Natural killer cell treated with Interleukin-12 subunit alpha and Interleukin-12 subunit beta and Interleukin-15 and Interleukin-18, amount 100 ng/mL, for 72 hours (primary cell): ENCODE data around the gene KLK14. TPM values are rescaled to one million over a fixed set of nuclear protein-coding genes. Genes with fewer than 3 reads are reported as not detected.

Source experiments
- ATAC-seq, 2 donors: fragments of 150-1000 bp; cut with Tn5 transposase in 1 of 2; sonication (Bioruptor Pico), chemical (Tn5 transposase) in 1 of 2; 2 replicates each; pipeline ENCODE4 v1.10.0; 2021
- DNase-seq: peaks from one replicate; pipeline ENCODE4 v3.0.0; 2022; ENCODE audit warnings: low spot score
- H3K27ac Mint-ChIP-seq, 2 donors: 1 replicate in 1 of 2; 2 replicates in 1 of 2; pipeline ENCODE4 v1.8.0; 2022; ENCODE audit warnings: mixed read lengths in 2 of 2, mild to moderate bottlenecking in 1 of 2, moderate library complexity in 1 of 2
- H3K27me3 Mint-ChIP-seq, 2 donors: 1 replicate in 1 of 2; 2 replicates in 1 of 2; pipeline ENCODE4 v1.8.0; 2022; ENCODE audit warnings: mixed read lengths in 2 of 2
- H3K36me3 Mint-ChIP-seq: one replicate; pipeline ENCODE4 v1.8.0; 2022; ENCODE audit warnings: mixed read lengths
- H3K4me1 Mint-ChIP-seq, 2 donors: 1 replicate in 1 of 2; 2 replicates in 1 of 2; pipeline ENCODE4 v1.8.0; 2022; ENCODE audit warnings: low read depth in 2 of 2, mixed read lengths in 2 of 2, mild to moderate bottlenecking in 1 of 2
- H3K4me3 Mint-ChIP-seq: one replicate; pipeline ENCODE4 v1.8.0; 2022; ENCODE audit warnings: mixed read lengths
- H3K9me3 Mint-ChIP-seq: 2 replicates; pipeline ENCODE4 v1.8.0; 2022; ENCODE audit warnings: mixed read lengths
- total RNA-seq, 2 donors: library from RNA; stranded (reverse); gene quantifications; one replicate each; pipeline ENCODE4 v1.2.3, GENCODE V29; 2022

Gene KLK14
- total RNA-seq, 2 donors from 2014 or later, result 0.50 to 2.2 TPM

DNA sequence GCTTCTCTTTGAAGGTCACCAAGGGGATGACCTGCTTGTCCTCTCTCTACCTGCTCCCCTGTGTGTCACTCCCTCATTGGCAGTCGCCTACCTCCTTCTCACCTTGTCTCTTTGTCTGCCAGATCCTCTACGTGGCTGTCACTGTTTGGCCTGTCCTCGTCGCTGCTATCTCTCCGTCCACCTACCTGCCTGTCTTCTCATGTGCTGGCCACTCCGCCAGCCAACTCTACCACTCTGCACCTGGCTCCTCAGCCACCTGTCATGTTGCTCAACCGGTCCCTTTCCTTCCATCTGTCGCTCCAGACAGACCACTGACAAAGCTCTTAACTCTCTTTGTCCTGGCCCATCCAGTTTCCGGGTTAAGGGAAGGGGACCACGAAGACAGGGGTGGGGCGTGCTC lies 48.0 kb downstream of the KLK14 start, which contains the start of gene KLK12:
KLK12 (minus strand) TSS at position 299 of the 400 bp plus-strand sequence. CDS start 381 bp downstream, outside the sequence.
- peak within 1 kb of the TSS in 1 of 2 donors; percentile 6 for H3K27ac Mint-ChIP-seq
- H3K27me3 Mint-ChIP-seq, result peaks cover 22 to 35% of the 10 kb centered on the region in 2 donors
- no peak within 1 kb of the TSS for H3K4me3 Mint-ChIP-seq
- no peaks in the 10 kb centered on the region for H3K9me3 Mint-ChIP-seq
- H3K4me1 Mint-ChIP-seq, result no peaks in the 10 kb centered on the region
- no peaks in the 10 kb centered on the region for H3K36me3 Mint-ChIP-seq
- no peak for ATAC-seq
- no peak for DNase-seq

DNA sequence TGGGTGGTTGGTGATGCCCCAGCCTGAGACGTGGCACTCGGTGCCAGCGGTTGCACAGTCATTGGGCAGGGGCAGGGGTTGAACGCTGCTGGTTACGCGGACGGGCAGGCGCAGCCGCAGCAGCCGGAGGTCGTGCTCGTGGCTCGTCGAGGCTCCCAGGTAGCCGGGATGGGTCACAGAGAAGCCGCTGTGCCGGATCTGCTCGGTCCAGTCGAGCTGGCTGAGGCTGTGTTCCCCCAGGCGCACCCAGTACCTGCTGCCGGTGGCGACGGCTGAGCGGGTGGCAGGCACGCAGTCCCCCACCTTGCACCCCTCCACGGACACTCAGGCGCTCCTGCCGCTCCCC lies 50.8 kb downstream of the KLK14 start:
- H3K27me3 Mint-ChIP-seq, result peaks cover 26 to 44% of the 10 kb centered on the region in 2 donors
- DNase-seq (no peak), ATAC-seq (no peak)
- peaks cover 0 to under 1% of the 10 kb centered on the region in 2 donors for H3K4me1 Mint-ChIP-seq
- no peaks in the 10 kb centered on the region for H3K36me3 Mint-ChIP-seq
- no peak overlapping the region for H3K4me3 Mint-ChIP-seq
- H3K9me3 Mint-ChIP-seq, result no peaks in the 10 kb centered on the region
- H3K27ac Mint-ChIP-seq, result no peak overlapping the region

DNA sequence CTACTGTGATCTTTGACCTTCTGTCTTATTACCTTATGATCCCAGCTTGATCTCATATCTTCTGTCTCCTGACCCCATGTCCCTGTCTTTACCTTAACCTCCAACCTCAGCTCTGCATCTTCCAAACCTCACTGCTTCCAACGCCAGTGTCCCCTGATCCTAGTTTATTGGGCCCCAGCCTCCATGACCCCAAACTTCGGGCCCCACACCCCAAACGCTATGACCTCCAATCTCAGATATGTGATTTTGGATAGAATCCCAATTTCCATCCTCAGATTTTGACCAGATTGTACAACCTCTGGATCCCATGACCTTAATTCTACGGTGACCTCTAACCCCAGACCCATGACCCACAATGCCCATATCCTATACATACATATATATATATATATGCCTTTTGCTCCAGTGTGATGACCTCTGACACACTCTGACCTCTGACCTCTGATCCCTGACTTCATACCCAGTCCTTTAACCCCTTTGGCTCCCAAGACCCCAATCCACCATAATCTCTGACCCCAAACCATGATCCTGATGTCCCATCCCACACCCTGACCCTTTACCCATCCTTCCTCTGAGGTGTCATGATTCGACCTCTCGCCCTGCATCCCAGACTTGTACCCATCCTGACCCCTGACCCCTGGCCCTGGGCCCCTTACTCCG lies 51.3 kb downstream of the KLK14 start:
- peaks cover 29 to 49% of the 10 kb centered on the region in 2 donors for H3K27me3 Mint-ChIP-seq
- DNase-seq (no peak), ATAC-seq (no peak)
- no peak overlapping the region for H3K4me3 Mint-ChIP-seq
- H3K9me3 Mint-ChIP-seq, result no peaks in the 10 kb centered on the region
- no peaks in the 10 kb centered on the region for H3K36me3 Mint-ChIP-seq
- peaks cover 0 to 3% of the 10 kb centered on the region in 2 donors for H3K4me1 Mint-ChIP-seq
- H3K27ac Mint-ChIP-seq, result no peak overlapping the region

DNA sequence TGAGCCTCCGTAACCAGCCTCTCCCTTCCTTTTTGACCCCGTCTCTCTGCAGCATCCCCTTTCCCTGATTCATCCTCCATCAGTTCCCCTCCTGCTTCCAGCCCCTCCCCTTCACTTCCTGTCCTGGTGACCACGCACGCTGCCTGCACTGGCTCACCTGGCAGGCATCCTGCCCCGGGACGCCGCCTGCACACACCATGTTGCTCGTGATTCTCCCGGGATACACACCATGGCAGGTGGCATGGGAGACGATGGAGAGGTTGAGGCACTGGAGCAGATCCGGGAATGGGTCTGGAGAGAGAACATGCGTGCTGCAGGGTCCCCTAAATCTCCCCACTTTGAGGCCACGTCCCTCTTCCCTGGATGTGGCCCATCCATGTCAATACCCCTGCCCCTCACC lies 52.1 kb downstream of the KLK14 start:
- H3K4me1 Mint-ChIP-seq, result peaks cover 0 to 3% of the 10 kb centered on the region in 2 donors
- ATAC-seq (no peak), DNase-seq (no peak)
- H3K36me3 Mint-ChIP-seq, result no peaks in the 10 kb centered on the region
- peaks cover 29 to 49% of the 10 kb centered on the region in 2 donors for H3K27me3 Mint-ChIP-seq
- no peak overlapping the region for H3K4me3 Mint-ChIP-seq
- H3K27ac Mint-ChIP-seq, result no peak overlapping the region
- no peaks in the 10 kb centered on the region for H3K9me3 Mint-ChIP-seq

DNA sequence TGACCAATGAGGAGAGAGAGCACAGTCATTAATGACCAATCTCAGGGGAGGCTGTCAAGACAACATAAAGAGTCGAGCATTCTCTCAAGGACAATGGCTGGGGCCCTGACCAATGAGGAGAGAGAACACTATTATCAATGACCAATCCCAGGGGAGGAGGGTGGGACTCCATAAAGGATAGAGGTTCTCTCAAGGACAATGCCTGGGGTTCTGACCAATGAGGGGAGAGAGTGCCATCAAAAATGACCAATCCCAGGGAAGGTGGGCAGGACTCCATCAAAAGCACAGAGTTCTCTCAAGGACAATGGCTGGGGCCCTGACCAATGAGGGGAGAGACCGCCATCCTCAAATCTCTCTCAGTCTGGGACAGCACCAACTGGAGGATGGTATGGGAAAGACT lies 53.0 kb downstream of the KLK14 start:
- Mint-ChIP-seq H3K4me1 (peaks cover 0 to 3% of the 10 kb centered on the region in 2 donors), H3K27me3 (peaks cover 23 to 40% of the 10 kb centered on the region in 2 donors), H3K9me3 (no peaks in the 10 kb centered on the region), H3K36me3 (no peaks in the 10 kb centered on the region), H3K4me3 (no peak overlapping the region), H3K27ac (no peak overlapping the region)
- no peak for DNase-seq
- no peak for ATAC-seq

Other genes starting within 250 kb of the KLK14 start
- not detected for gene KLK15, start 249.3 kb downstream of the KLK14 start, total RNA-seq
- gene KLK3, start 228.0 kb downstream of the KLK14 start, total RNA-seq, result not detected
- not detected for gene KLK2, start 209.4 kb downstream of the KLK14 start, total RNA-seq
- gene KLK4, start 171.5 kb downstream of the KLK14 start, total RNA-seq, result not detected
- gene KLK5, start 129.8 kb downstream of the KLK14 start, total RNA-seq, result not detected
- not detected for gene KLK6, start 113.3 kb downstream of the KLK14 start, total RNA-seq
- gene KLK7, start 99.0 kb downstream of the KLK14 start, total RNA-seq, result not detected
- gene KLK8, start 81.3 kb downstream of the KLK14 start, total RNA-seq, result not detected
- not detected for gene KLK10, start 63.2 kb downstream of the KLK14 start, total RNA-seq
- not detected for gene KLK11, start 56.3 kb downstream of the KLK14 start, total RNA-seq
- not detected for gene KLK12, start 47.9 kb downstream of the KLK14 start, total RNA-seq
- gene KLK13, start 17.8 kb downstream of the KLK14 start, total RNA-seq, result not detected
- gene CTU1, start 25.5 kb upstream of the KLK14 start, total RNA-seq, result 10 to 100 TPM in 1 of 2 donors, 1 to 10 TPM in 1; 8.1 to 15.4 TPM
- 1 to 10 TPM in 1 of 2 donors, under 1 TPM in 1; 0.69 to 1.1 TPM for gene SIGLEC9, start 42.0 kb upstream of the KLK14 start, total RNA-seq
- gene SIGLEC7, start 59.4 kb upstream of the KLK14 start, total RNA-seq, result 1 to 10 TPM; 7.9 to 8.7 TPM
- 1 to 10 TPM in 1 of 2 donors, under 1 TPM in 1; 0.89 to 1.4 TPM for gene CD33, start 142.2 kb upstream of the KLK14 start, total RNA-seq
- gene SIGLECL1, start 168.2 kb upstream of the KLK14 start, total RNA-seq, result not detected
- gene IGLON5, start 228.8 kb upstream of the KLK14 start, total RNA-seq, result under 1 TPM in 1 of 2 donors, not detected in 1; 0.59 TPM